Measurements from ENCODE around the gene TAL1.

TAL1 gene

DNA sequence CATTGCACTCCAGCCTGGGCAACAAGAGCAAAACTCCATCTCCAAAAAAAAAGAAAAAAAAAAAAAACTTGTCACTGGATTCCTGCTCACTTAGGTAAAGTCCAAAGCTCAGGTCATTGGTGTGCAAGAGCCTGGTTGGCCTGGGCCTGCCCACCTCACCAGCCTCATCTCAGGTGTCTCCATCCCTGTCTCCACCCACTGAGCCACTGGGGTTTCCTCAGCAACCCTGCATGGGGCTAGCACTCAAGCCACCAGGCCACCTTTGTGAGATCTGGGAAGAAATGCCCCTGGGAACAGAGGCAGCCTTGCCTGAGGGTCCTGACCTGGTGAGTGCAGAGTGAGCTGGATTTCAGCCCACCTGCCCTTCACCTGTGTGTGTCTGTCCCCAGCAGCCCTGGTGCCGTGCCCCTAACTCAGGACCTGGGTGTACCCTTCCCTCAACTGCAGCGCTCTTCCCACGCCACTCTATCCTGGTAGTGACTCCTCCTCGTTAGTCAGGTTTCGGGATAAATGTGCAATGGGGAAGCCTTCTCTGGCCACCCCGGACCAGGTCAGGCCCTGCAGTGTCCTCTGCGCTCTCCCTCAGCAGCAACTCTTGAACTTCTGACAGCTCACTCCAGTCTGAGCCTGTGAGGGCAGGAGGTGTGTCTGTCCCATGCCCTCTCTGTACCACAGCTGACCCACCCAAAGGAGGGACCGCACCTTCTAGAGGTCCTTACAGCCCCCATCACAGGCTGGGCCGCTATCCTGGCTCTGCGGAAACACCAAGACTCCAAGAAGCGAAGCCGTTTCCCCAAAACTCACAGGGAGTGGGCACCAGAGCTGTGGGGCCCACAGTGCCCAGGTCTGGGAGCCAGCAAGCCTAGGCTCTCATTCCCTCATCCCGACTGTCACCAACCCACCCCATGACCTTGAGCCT, 45.5 kb downstream of the TAL1 start:
- no peak for DNase-seq

- no peak for DNase-seq
Observed at GRCh38 chr1:47184822-47185677, 47.0 kb downstream of the TAL1 start.

- DNase-seq: no peak
Observed at GRCh38 chr1:47184090-47184821, 47.8 kb downstream of the TAL1 start.

DNA sequence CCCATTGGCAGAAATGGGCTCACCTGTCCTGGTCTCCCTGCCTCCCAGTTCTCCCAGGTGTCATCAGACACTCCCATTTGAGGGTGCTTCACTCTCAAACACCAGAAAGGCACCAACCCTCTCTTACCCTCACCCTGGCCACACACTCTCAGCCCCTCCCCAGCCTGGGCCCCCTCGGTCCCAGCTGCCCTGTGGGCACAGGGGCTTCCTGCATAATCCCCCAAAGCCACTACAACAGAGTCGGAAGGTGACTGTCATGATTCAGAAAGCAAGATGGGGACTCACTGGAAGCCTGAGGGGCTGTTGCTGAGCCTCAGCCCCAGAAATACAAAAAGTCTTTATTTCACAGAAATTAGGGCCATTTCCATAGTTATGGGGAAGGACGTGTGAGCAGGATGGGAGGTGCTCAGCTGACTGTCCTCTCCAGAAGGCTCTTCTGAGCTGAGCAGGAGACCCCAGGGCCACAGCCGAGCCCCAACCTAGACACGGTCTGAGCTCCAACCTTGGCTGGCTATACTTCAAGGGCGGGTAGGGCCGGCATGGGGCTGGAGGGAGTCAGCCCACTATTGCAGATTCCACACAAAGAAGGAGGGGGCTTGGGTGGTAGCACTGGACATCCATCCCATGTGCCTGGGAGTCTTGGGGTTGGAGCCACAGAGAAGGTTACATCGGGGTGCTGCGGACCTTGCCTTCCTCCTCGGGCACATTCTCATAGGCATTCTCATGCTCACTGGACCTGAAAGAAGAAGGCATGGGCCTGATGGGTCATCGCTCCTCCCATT, 48.5 kb downstream of the TAL1 start:
- DNase-seq: no peak

GRCh38 chr1:47182676-47183235, 49.3 kb downstream of the TAL1 start:
- no peak for DNase-seq

DNA sequence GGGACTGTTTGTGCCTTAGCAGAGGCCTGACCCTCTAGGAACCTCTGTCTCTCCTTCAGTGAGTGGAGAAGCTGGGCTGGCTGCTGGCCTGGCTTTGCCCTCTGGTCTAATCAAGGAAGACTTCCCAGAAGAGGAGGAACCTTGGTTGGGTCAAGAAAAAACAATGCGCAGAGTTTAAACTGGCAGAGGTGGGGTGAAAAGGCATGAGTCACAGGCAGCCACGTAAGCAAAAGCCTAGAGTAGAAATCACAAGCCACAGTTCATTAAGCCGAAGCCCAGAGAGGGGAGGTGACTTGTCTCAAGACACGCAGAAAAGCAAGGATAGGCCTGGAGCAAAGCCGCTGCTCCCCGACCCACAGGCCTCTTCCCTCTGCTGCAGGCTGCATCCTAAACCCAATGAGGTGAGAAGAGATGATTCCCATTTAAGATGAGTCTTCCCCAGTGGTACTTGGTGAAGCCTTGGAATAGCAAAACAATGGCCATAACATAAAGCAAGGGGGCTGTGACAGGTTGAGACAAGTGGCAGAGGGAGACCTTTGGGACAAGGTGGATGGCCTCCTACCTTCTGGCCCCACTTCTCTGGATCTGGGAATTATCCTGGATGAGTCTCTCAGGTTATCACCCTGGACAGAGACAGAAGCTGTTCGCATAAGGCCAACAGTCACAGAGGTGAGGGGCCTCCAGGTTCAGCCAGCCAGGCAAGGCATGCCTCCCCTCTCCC, 49.9 kb downstream of the TAL1 start:
- DNase-seq: no peak

DNA sequence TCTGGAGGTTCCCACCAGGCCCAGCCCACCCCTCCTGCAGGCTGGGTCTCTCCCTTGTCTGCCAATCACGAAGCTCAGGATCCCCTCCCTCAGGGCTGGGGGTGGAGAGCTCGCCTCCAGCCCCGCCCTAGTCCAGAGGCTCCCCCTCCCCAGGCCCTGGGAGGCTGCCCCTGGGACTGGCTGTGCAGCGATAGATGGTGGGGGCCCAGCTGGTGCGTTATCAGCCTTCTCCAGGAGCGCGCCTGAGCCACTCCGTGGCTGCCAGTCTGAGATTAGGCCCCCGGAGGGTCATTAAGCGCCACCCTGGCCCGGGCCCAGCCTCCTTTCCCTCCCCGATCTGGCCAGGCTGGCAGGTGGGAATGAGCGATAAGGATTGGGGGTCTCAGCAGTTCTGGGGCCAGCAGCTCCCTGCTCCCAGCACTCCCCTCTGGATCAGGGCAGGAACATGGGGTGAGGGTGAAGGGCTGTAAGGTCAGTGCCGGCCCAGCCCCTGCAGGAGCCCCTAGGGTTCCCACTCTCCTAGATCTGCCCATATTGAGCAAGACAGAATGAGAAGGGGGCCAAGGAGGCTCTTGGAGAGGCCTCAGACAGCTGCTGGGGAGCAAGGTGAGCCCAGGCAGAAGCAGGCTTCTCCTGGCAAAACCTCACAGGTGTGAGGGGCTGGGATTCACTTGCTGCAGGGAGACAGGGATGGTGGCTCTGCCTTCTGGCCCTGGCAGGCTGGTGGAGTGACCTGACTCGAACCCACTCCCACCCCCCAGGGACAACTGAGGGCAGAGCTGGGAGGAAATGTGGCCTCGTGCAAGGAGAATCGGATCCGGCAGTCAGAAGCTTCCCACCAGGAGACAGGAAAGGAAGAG, 50.7 kb downstream of the TAL1 start:
- DNase-seq: no peak

DNA sequence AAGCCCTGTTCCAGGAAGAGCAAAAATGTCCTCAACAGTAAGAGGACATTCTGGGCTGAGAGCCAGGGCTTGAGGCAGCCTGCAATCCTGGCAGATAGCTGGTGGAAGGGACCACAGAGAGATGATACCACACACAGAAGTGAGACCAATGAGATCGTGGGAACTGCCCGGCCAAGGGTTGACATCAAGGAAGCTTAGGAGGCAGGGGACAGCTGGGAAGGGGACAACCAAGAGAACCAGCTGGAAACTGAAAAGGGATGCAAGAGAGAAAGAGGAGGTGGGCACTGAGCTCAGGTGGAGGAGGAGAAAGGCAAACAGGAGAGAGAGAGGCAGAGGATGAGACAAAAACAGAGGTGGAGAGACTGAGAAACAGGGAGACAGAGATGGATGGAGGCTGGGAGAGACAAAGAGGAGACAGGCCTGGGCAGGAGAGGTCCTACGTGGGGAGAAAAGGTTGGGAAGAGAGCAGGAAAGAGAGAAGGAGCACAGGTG, 51.4 kb downstream of the TAL1 start:
- no peak for DNase-seq

GRCh38 chr1:47179988-47180563, 51.9 kb downstream of the TAL1 start:
- DNase-seq: no peak

GRCh38 chr1:47179017-47179987, 52.7 kb downstream of the TAL1 start:
- peak; percentile 72 to 78 for DNase-seq

DNA sequence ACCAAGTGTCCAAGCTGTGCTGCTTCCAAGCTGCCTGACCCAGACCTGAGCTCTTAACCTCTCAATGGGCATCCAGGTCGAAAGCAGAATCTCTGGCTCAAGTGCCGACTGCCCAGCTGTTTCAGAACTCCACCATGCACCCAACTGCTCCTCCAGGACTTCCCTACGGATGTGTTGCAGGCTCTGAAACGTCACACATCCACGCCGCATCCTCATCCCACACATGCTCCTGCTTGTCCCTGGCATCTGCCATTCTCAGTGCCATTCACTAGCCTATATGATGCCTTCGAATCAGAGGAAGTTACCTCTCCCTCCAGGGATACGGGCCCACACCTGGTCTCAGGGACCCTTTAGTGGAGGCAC, 53.4 kb downstream of the TAL1 start:
- DNase-seq: no peak

GRCh38 chr1:47178020-47178419, 54.0 kb downstream of the TAL1 start:
- no peak for DNase-seq

DNA sequence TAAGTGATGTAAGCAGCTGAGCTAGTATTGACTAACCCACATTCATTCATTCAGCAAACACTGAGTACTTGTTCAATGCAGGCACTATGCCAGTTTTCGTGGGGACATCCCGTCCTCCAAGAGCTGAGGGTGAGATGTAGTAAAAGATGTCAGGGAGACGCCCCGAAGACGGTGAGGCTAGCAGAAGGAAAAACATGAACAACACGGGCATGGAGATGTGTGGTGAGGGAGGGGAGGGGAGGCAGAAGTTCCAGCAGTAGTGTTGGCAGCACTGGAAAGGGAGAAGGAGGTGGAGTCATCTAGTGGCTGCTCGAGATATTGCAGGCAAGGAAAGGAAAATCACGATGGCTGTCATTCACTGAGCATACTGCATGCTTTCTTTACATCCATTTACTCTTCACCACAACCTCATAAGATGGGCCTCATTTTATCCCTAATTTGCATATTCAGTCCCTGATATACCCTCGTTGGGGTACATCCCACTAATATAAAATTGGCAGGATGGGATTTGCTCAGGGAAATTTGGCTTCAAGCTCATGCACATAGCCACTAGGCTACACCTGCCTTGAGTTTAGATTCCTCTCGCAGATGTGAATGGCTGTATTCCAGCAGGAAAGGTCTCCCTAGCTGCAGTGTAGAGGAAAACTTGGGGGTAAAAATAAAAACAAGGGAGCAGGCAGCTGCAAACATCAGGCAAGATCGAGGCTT, 56.6 kb downstream of the TAL1 start:
- peak in 1 of 2 experiments; percentile 56 for DNase-seq

GRCh38 chr1:47174656-47175020, 57.4 kb downstream of the TAL1 start:
- DNase-seq: no peak

DNA sequence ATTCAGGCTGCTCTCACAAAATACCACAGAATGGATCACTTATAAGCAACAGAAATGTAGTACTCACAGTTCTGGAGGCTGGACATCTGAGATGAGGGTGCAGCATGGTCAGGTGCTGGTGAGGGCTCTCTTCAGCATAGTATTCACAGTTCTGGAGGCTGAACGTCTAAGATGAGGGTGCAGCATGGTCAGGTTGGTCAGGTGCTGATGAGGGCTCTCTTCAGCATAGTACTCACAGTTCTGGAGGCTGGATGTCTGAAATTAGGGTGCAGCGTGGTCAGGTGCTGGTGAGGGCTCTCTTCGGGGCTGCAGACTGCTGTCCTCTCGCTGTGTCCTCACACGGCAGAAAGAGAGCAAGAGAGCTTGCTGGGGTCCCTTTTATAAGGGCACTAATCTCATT, 59.2 kb downstream of the TAL1 start:
- DNase-seq: no peak

All from SW 1271 (cell line).